Right renal cortex interstitium (tissue), 3 donors: ENCODE results near the gene MAU2. TPM values are rescaled to one million over a fixed set of nuclear protein-coding genes. Genes with fewer than 3 reads are reported as not detected.

Experiments
- DNase-seq, 3 donors: peaks; one replicate each; pipeline ENCODE4 v3.0.0-alpha.2; 2013; ENCODE audit warnings: low read depth in 3 of 3, low spot score in 2 of 3
- polyA plus RNA-seq, 3 donors: library from polyadenylated mRNA; unstranded; fragments of 120-200 nt; gene quantifications; one replicate each; pipeline ENCODE4 v1.2.1, GENCODE V29; 2013; ENCODE audit not compliant: insufficient read length in 3 of 3

Gene MAU2
- polyA plus RNA-seq, 3 donors, result 36.6 to 41.3 (median 38.6) TPM

DNA sequence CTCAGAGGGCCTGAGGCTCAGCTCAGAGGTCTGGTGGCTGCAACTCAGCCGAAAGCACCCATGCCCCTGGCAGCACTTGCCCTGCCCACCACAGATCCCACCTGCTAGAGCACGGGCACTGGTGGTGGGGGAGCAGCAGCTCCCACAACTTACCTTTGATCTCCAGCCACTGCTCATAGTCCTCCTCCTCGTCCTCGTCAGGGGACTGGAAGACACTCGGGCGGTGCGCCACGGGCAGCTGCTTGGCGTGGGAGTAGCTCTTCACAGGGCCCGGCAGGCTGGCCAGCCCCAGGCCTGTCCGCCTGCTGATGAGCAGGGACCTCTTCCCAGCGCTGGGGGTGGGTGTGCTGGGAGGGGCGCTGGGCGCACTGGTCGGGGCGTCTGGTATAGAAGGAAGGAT lies 14.9 kb upstream of the MAU2 start:
- no peak for DNase-seq

- DNase-seq, result no peak
Observed at GRCh38 chr19:19306191-19306590, 14.4 kb upstream of the MAU2 start.

DNA sequence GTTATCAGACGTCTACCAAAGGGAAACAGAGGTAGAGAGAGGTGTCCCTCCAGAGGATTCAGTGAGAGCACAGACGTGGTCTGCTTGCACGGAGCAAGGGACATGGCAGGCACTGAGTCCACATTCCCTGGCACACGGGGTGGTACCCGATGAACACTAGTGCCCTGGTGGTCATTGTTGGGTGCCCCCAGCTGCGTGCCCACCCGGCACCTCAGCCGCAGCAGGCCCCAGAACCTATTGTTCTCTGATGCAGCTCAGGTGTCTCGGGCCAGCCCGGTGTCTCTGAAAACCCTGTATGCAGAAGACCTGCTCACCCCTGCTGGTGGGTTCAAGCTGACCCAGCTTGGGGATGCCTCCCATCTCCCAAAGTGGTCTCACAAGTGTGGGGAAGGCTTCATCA lies 12.3 kb upstream of the MAU2 start:
- no peak for DNase-seq

DNA sequence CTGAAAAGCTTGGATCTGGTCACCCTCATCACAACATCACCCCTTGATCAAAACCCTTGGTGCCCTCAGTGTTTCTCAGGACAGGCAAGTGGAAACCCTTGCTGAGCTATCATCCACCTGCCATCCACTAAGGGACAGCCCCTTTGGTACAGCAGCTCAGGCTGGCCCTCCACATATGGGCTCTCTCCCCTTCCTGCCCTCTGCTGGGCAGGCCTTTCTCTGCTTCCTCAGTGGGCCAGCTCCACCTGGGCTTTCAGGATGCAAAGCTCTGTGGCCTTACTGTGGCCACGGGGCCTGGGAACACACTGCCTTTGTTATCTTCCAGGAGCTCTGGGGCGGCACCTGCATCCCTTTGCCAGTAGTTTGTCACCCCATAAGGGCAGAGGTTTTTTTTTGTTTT lies 5.2 kb upstream of the MAU2 start:
- no peak for DNase-seq

DNA sequence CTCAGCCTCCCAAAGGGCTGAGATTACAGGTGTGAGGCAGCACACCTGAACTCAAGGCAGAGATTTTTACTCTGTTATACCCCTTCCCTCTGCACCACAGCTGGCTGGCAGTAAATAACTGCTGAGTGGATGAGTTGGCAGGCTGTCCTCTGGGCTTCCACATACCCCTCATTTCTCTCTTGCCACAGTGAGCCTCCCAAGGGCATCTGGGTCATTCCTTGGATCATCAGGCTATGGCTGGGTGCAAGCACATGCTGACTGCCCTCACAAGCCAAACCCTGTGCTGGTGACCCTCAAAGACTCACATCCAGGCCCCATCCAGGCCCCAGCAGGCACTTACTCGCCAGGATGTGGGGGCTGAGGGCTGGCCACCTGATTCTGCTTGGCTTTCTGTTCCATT lies 4.5 kb upstream of the MAU2 start:
- DNase-seq, result no peak

DNA sequence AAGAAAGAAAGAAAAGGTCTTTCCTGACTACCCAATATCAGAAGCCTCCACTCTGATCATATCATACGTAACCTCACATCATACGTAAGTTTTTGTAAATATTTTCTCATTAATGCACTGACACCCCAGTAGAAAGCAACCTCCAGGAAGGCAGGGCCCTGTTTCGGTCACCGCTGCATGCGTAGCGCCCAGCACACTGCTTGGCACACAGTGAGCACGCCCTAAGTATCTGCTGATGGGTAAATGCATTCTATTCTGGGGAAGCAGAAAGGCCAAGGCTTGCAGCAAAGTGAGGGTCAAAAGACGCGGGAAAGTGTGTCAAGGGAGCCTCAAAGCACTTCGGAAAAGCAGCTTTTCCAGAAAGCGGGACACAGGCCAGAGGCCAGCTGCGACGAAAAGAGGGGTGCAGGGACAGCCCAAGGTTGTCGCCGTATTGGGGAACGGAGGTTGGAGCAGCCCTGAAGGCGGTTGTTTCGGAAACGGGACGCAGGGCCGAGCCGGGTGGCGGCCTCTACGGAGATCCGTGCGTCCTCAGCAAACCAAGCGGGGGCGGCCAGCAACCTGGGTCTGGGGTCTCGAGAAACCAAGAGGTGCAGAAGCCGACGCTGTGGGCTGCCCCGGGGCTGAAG lies 783 bp upstream of the MAU2 start:
- no peak for DNase-seq

GRCh38 chr19:19321141-19321577 lies 530 bp downstream of the MAU2 start:
- no peak for DNase-seq

DNA sequence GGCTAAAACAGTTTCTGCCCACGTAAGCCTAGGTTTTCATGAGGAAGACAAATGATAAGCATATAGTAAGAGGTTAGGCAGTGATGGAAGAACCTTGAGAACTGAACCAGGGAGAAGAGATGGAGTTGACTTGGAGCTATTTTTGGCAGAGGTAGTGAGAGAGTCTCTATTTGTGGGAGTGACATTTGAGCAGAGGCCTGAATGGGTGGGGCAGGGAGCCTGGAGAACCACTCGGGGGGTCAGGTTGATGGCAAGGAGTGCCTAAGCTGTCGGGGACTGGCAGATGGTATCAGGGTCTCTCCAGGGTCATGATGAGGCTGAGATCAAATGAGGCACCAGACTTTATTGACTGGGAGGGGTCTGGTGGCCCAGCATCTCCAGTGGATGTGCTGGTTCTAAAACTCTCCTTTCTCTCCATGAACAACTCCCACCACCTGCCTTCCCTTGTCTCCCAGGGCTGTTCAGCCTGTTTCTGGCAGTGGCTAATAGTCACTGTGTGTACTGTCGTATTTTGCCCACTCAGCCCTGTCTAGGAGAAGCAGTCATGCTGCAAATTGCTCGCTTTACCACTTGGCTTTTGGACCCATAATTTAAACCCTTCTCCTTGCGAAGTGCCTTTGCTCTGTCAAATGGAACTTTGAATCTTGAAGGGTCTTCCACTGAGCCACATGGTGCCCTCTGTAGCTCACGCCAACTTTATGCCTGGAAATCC lies 3.6 kb downstream of the MAU2 start:
- no peak for DNase-seq

GRCh38 chr19:19327672-19328071 lies 7.0 kb downstream of the MAU2 start:
- DNase-seq, result no peak

GRCh38 chr19:19329126-19329525 lies 8.5 kb downstream of the MAU2 start:
- DNase-seq, result no peak

- DNase-seq, result no peak
Observed at GRCh38 chr19:19334063-19334988, 13.7 kb downstream of the MAU2 start.

DNA sequence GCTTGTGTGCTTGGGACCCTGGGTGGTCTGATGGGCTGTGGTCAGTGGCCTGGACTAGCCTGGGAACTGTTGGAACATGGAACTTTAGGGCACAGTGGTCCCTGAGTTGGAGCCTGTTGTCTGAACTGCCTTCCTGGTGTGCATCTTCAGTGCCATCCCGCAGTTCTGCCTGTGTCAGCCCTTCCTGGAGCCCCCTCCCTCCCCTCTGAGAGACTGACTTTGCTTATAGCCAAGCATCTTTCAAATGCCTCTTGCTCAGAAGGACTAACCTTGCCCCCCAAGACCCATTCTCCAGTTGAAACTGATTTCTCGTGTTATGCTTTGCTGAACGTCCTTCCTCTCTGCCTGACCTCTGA lies 14.3 kb downstream of the MAU2 start:
- no peak for DNase-seq

- no peak for DNase-seq
Observed at GRCh38 chr19:19335408-19336158, 15.0 kb downstream of the MAU2 start.

GRCh38 chr19:19336597-19336996 lies 16.0 kb downstream of the MAU2 start:
- DNase-seq, result no peak

DNA sequence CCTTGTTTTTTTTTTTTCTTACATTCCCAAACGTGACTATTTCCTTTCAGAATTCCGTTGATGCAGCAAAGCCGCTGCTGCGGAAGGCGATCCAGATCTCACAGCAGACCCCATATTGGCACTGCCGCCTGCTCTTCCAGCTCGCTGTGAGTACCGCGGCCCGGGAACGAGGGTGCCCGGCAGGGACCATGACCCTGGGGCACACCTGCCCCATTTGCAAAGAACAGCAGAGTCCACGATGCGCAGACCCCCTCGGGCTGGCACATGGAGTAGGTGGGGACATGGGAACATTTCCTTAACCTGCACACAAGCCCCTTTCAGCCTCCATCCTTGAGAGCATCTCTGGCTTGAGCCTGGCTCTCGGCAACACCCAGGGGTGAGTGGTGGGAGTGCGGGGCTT lies 16.5 kb downstream of the MAU2 start:
- DNase-seq, result no peak

DNA sequence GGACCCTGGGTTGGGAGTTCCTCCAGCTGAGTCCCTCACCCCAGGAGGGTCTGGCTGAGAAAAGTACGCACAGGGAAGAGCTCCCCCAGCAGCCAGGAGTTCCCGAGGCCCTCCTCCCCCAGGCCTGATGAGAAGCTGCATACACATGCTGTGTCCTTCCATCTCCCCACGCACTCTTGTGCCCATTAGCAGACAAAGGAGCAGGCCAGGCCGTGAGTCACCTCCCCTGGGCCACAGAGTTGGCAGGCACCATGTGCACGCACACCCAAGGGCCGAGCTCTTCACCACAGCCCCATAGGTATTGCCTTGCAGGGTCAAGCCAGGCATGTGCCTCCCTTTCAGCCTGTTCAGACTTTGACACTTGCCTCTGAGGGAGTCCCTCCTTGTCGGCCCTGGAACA lies 17.5 kb downstream of the MAU2 start:
- no peak for DNase-seq

DNA sequence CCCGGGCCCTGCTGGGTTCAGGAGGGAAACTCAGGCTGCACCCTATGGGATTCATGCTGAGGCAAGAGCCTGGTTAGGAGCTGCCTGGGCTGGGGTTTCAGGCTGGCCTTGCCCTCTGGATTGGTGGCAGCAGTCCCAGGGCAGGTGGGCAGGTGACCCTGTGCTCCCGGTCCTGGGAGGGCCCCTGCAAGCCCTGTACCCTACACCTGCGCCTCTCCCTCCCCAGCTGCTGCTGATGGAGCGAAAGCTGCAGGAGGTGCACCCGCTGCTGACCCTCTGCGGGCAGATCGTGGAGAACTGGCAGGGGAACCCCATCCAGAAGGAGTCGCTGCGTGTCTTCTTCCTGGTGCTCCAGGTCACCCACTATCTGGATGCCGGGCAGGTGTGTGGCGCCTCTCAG lies 20.4 kb downstream of the MAU2 start:
- DNase-seq, result no peak

- no peak for DNase-seq
Observed at GRCh38 chr19:19342086-19343015, 21.7 kb downstream of the MAU2 start.

DNA sequence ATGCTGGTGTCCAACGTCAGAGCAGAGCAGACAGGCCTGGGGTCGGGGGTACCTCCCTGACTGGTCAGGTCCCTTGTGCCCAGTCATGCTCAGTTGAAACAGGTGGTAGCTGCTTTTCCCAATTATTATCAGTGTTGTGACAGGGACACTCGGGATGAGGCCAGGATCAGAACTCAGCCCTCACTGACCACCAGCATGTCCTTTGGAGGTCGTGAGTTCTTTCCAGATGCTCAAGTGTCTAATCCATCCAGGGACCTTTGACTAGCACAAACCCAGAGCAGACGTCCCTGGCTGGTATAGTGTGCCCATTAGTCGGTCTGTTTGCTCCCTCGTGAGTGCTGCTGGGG lies 22.4 kb downstream of the MAU2 start:
- no peak for DNase-seq

- DNase-seq, result no peak
Observed at GRCh38 chr19:19343762-19344161, 23.1 kb downstream of the MAU2 start.
